NCI-H1105 treated with DMSO at 0.1 percent for 48 hours (cell line): Measurements from ENCODE around the gene USF3.

ENCODE experiments used
- DNase-seq: peaks from one replicate; lab custom pipeline; 2025; lab: John Stamatoyannopoulos, UW

USF3 gene

DNA sequence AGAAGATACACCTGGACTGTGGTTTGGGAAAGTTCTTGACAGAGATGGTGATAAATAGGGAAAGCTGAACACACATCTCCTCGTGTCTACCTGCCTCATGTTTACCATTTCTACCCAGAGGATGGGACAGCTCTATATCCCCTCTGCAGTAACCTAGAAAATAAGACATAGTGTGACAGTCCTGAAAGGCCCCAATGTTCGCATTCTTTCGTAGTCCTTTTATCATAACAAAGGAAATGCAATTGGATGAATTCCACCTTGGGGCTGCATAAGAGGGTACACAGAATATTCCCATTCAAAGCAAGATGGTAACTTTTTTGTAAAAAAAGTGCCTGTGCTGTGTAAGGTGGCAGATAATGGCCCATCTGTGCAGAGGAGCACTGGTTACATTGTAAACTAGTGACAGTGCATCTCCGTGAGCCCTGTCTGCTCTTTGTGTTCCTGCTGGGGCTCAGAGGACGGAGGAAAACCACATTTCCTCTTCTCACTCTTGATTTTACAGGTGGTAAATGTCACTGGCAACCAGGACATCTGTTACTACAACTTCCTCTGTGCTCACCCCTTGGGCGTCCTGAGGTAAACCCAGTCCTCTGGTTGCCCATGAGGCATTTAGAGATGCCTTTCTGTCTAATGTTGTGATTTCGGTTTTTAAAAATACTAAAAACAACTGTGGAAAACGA lies 89.8 kb downstream of the USF3 start:
- no peak for DNase-seq

DNA sequence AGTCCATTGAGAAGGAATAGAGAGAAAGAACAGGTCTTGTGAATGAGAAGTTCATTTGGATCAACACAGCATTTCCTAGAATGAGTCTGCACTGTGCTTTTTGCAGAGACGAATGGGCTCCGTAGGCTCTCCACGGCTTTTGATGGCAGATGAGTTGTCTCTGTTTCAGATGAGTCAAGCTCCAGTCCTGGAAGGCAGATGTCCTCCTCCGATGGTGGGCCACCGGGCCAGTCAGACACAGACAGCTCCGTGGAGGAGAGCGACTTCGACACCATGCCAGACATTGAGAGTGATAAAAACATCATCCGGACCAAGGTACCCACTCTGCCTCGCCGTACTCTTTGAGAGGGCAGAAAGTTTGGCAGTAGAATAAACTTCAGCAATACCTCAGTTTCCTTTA lies 93.6 kb downstream of the USF3 start:
- no peak for DNase-seq

DNA sequence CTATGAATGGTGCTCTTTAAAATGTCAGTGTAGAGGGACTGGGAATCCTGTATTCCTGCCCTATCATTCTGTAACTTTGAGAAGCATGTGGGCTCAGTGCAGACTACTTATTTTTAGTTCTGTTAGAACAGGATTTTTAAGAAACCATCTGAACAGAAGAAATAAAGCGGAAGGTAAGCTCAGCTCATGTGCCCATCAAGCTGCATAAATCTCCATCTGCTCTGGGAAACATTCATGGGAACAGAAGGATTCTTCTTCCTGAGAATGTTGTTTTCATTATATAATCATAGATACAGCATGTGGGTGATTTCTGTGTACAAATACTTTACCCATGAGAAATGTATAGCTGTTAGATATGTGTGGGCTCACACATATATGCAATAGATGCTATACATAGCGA lies 94.2 kb downstream of the USF3 start:
- no peak for DNase-seq

DNA sequence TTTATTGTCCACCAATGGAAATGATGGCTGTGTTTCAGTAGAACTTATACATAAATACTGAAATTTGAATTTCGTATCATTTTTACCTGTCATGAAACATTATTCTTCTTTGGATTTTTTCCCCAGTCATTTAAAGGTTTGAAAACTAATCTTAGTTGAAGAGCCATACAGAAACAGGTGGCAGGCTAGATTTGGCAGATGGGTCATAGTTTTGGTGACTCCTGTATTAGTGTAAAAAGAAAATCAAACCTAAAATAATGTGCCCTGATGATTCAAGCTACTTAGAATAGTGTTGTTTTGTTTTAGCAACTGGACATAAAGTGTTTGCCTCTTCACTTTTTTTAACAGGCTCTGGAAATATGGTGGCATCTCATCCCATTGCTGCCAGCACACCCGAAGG lies 95.2 kb downstream of the USF3 start:
- no peak for DNase-seq

DNA sequence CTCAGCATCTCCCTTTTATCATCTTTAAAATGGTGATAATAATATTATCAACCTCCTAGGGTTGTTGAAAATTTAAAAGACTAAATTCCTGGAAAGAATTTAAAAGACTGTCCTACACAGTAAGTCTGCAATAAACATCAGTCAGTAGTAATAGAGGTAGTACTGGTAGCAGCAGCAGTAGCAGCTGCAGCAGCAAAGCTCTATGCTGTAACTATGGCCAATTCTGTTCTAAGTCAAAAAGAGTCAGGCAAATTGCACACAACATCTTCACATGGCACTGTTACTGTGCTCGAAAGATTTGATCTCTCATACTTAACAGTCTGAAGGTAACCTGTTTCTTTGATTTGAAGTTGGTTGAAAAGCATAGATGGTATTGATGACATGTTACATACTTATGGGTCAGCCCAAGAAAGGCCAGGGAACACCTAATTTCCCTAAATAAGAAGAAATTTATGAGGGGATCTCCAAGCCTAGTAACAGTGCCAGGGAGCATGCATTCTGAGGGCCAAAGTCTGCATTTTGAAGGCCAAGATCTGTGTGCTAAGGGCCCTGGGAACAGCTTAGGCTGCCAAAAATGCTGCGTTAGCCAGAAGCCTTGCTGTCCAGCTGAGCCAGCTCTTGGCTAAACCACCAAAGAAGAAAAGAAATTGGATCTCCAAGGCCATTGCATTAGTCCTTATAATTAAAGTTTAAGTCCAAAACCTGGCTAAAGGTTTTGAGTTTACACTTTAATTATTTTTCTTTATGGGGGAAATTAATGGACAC lies 95.8 kb downstream of the USF3 start:
- DNase-seq = no peak
